IMR-90 (cell line): ENCODE measurements around the gene BHLHA15. TPM values are rescaled to one million over a fixed set of nuclear protein-coding genes. Genes with fewer than 3 reads are reported as not detected.

Source experiments
- ATAC-seq: fragments of 200-7000 bp; cut with Tn5 transposase; 2 replicates; pipeline ENCODE4 v1.9.1; 2020; ENCODE audit warnings: low read depth, mild to moderate bottlenecking, moderate library complexity
- BruUV-seq: library from RNA; stranded (reverse); fragments of 400-500 nt; replicated peaks from 2 replicates; lab custom pipeline; 2021; lab: Mats Ljungman, UMichigan
- CTCF ChIA-PET: fragments of 300-600 bp; formaldehyde crosslinking; extraction: SDS; loops from one replicate; lab custom pipeline; 2021; ENCODE audit warnings: antibody characterized with exemption; lab: Yijun Ruan, JAX
- POLR2A ChIA-PET: fragments of 300-600 bp; sonication (Branson Sonifier 250); formaldehyde crosslinking; loops from one replicate; lab custom pipeline; 2022; ENCODE audit warnings: antibody characterized with exemption; ENCODE audit not compliant: unreplicated experiment; lab: Charles Lee
- DNase-seq: peaks from one replicate; pipeline ENCODE4 v3.0.0; 2013
- H2AFZ ChIP-seq: replicated peaks from 2 replicates; pipeline ENCODE3; 2013; ENCODE audit warnings: low read length, mild to moderate bottlenecking; ENCODE audit not compliant: poor library complexity
- H2AK5ac ChIP-seq: 2 replicates; pipeline ENCODE4 v1.6.1; 2013; ENCODE audit warnings: low read depth, low read length, inconsistent platforms
- H2AK9ac ChIP-seq: replicated peaks from 2 replicates; pipeline ENCODE3; 2013; ENCODE audit warnings: mild to moderate bottlenecking, low read depth, low read length, moderate library complexity; ENCODE audit not compliant: poor library complexity
- H2BK120ac ChIP-seq: 2 replicates; pipeline ENCODE4 v1.6.1; 2013; ENCODE audit warnings: low read depth, low read length, inconsistent platforms
- H2BK15ac ChIP-seq: 3 replicates; pipeline ENCODE4 v1.6.1; 2013; ENCODE audit warnings: low read depth, low read length, inconsistent platforms
- H2BK20ac ChIP-seq: 2 replicates; pipeline ENCODE4 v1.6.1; 2013; ENCODE audit warnings: low read depth, mild to moderate bottlenecking, inconsistent platforms, low read length, moderate library complexity
- H2BK5ac ChIP-seq: 2 replicates; pipeline ENCODE4 v1.6.1; 2013; ENCODE audit warnings: mild to moderate bottlenecking, low read depth, low read length, inconsistent platforms; ENCODE audit not compliant: poor library complexity, severe bottlenecking
- H3K14ac ChIP-seq: replicated peaks from 2 replicates; pipeline ENCODE4 v1.6.1; 2013; ENCODE audit warnings: low read depth, low read length, inconsistent platforms
- H3K18ac ChIP-seq: 2 replicates; pipeline ENCODE4 v1.6.1; 2013; ENCODE audit warnings: low read depth, low read length, control low read depth
- H3K23ac ChIP-seq: 2 replicates; pipeline ENCODE4 v1.6.1; 2013; ENCODE audit warnings: low read depth, low read length, inconsistent platforms
- H3K27ac ChIP-seq: 2 replicates; pipeline ENCODE4 v1.5.1; 2013; ENCODE audit warnings: mild to moderate bottlenecking, control low read depth, low read length; ENCODE audit not compliant: insufficient read depth
- H3K27me3 ChIP-seq: 2 replicates; pipeline ENCODE4 v1.6.1; 2013; ENCODE audit warnings: low read length; ENCODE audit not compliant: control insufficient read depth, insufficient read depth
- H3K36me3 ChIP-seq: 2 replicates; pipeline ENCODE4 v1.6.1; 2013; ENCODE audit warnings: low read length, mixed read lengths; ENCODE audit not compliant: control insufficient read depth, insufficient read depth
- H3K4ac ChIP-seq: 2 replicates; pipeline ENCODE4 v1.6.1; 2013; ENCODE audit warnings: low read depth, low read length, inconsistent platforms
- H3K4me1 ChIP-seq: 2 replicates; pipeline ENCODE4 v1.6.1; 2013; ENCODE audit warnings: low read length, mixed read lengths; ENCODE audit not compliant: control insufficient read depth, insufficient read depth
- H3K4me2 ChIP-seq: 2 replicates; pipeline ENCODE4 v1.6.1; 2013; ENCODE audit warnings: low read depth, mild to moderate bottlenecking, control low read depth, low read length, moderate library complexity
- H3K4me3 ChIP-seq: 2 replicates; pipeline ENCODE4 v1.5.1; 2013; ENCODE audit warnings: low read depth, mild to moderate bottlenecking, control low read depth, low read length, moderate library complexity; ENCODE audit not compliant: insufficient read depth
- H3K56ac ChIP-seq: 2 replicates; pipeline ENCODE4 v1.6.1; 2013; ENCODE audit warnings: low read length, inconsistent platforms; ENCODE audit not compliant: insufficient read depth; ENCODE audit errors: extremely low read depth
- H3K79me1 ChIP-seq, 2 experiments: 2 replicates each; pipeline ENCODE4 v1.6.1; 2013; ENCODE audit warnings: low read length in 2 of 2, inconsistent platforms in 1 of 2, low read depth in 1 of 2
- H3K9ac ChIP-seq: 2 replicates; pipeline ENCODE4 v1.6.1; 2013; ENCODE audit warnings: low read depth, low read length, control low read depth
- H3K9me1 ChIP-seq: 2 replicates; pipeline ENCODE4 v1.6.1; 2013; ENCODE audit warnings: low read length, inconsistent platforms; ENCODE audit not compliant: insufficient read depth
- H3K9me3 ChIP-seq: 2 replicates; pipeline ENCODE4 v1.6.1; 2013; ENCODE audit warnings: low read length; ENCODE audit not compliant: control insufficient read depth, insufficient read depth
- H4K20me1 ChIP-seq: 2 replicates; pipeline ENCODE4 v1.6.1; 2013; ENCODE audit warnings: low read length, inconsistent platforms; ENCODE audit not compliant: insufficient read depth
- H4K5ac ChIP-seq: 2 replicates; pipeline ENCODE4 v1.6.1; 2013; ENCODE audit warnings: mild to moderate bottlenecking, low read depth, low read length, control low read depth
- H4K8ac ChIP-seq, 2 experiments: 2 replicates each; pipeline ENCODE4 v1.6.1; 2013; ENCODE audit warnings: low read depth in 2 of 2, low read length in 2 of 2, control low read depth in 1 of 2, inconsistent platforms in 1 of 2
- H4K91ac ChIP-seq: 2 replicates; pipeline ENCODE4 v1.6.1; 2013; ENCODE audit warnings: low read depth, low read length, inconsistent platforms; ENCODE audit not compliant: insufficient read depth
- BHLHE40 ChIP-seq: fragments of 150-350 bp; IDR thresholded peaks from 2 replicates; pipeline ENCODE4 v1.6.1; 2016; ENCODE audit warnings: mild to moderate bottlenecking, low read depth, low read length
- CEBPB ChIP-seq: IDR thresholded peaks from 2 replicates; pipeline ENCODE4 v1.6.1; 2012; ENCODE audit warnings: low read depth, low read length, improper control_type of control experiment
- FOS ChIP-seq: fragments of 150-350 bp; IDR thresholded peaks from 2 replicates; pipeline ENCODE4 v1.6.1; 2016; ENCODE audit warnings: low read depth, low read length
- MAFK ChIP-seq: IDR thresholded peaks from 2 replicates; pipeline ENCODE4 v1.6.1; 2012; ENCODE audit warnings: low read depth, low read length, improper control_type of control experiment
- MXI1 ChIP-seq: IDR thresholded peaks from 2 replicates; pipeline ENCODE4 v1.6.1; 2012; ENCODE audit warnings: low read depth, mild to moderate bottlenecking, low read length, moderate library complexity, borderline replicate concordance
- NFE2L2 ChIP-seq: fragments of 150-350 bp; IDR thresholded peaks from 2 replicates; pipeline ENCODE4 v1.6.1; 2016; ENCODE audit warnings: low read depth, mild to moderate bottlenecking, low read length
- POLR2A ChIP-seq: IDR thresholded peaks from 2 replicates; pipeline ENCODE4 v1.6.1; 2012; ENCODE audit warnings: mild to moderate bottlenecking, low read depth, low read length
- RAD21 ChIP-seq: IDR thresholded peaks from 2 replicates; pipeline ENCODE4 v1.6.1; 2012; ENCODE audit warnings: low read length, improper control_type of control experiment
- RCOR1 ChIP-seq: IDR thresholded peaks from 2 replicates; pipeline ENCODE4 v1.6.1; 2012; ENCODE audit warnings: mild to moderate bottlenecking, low read length, improper control_type of control experiment; ENCODE audit not compliant: insufficient replicate concordance
- RFX5 ChIP-seq: IDR thresholded peaks from 2 replicates; pipeline ENCODE4 v1.8.0; 2012; ENCODE audit warnings: low read depth, mild to moderate bottlenecking, low read length, moderate library complexity
- SMC3 ChIP-seq: fragments of 150-350 bp; IDR thresholded peaks from 2 replicates; pipeline ENCODE4 v1.6.1; 2016; ENCODE audit warnings: low read depth, mild to moderate bottlenecking, antibody characterized with exemption, low read length, moderate library complexity
- WGBS, 2 experiments: methylation state at CpG; one replicate each; pipeline versions ENCODE4 v1.1.5 to v1.1.7; 2013; ENCODE audit warnings: missing lambda C conversion rate in 2 of 2; ENCODE audit not compliant: insufficient read length in 1 of 2; ENCODE audit errors: extremely low coverage in 2 of 2; 5-methylcytosine and 5-hydroxymethylcytosine counted together
- dilution Hi-C: fragments of 300-500 bp; cut with HindIII; formaldehyde crosslinking; loops from one replicate; pipeline ENCODE4 v1.14.3; 2018; ENCODE audit warnings: low sequenced_read_pairs; ENCODE audit not compliant: unreplicated experiment
- in situ Hi-C: fragments of 300-500 bp; cut with MboI; formaldehyde crosslinking; loops from 3 replicates; pipeline ENCODE4 v1.14.3; 2019; ENCODE audit warnings: low sequenced_read_pairs, inconsistent platforms, mixed read lengths
- intact Hi-C: fragments of 100-400 bp; cut with micrococcal nuclease; formaldehyde crosslinking; loops from 2 replicates; pipeline ENCODE4 v1.10.0; 2022
- polyA plus RNA-seq, 3 experiments: library from polyadenylated mRNA; depleted of rRNA; stranded (reverse); fragments of >200 nt; gene quantifications; 2 replicates each; pipeline ENCODE4 v1.2.3, GENCODE V29; 2012; ENCODE audit warnings: low replicate concordance in 1 of 3
- total RNA-seq: library from RNA; depleted of rRNA; stranded (reverse); fragments of >200 nt; gene quantifications from 2 replicates; pipeline ENCODE4 v1.2.3, GENCODE V29; 2012

The BHLHA15 gene
- total and polyA plus RNA-seq, 2 of the 4 experiments (the other 2 are of a cell fraction) = not detected

DNA sequence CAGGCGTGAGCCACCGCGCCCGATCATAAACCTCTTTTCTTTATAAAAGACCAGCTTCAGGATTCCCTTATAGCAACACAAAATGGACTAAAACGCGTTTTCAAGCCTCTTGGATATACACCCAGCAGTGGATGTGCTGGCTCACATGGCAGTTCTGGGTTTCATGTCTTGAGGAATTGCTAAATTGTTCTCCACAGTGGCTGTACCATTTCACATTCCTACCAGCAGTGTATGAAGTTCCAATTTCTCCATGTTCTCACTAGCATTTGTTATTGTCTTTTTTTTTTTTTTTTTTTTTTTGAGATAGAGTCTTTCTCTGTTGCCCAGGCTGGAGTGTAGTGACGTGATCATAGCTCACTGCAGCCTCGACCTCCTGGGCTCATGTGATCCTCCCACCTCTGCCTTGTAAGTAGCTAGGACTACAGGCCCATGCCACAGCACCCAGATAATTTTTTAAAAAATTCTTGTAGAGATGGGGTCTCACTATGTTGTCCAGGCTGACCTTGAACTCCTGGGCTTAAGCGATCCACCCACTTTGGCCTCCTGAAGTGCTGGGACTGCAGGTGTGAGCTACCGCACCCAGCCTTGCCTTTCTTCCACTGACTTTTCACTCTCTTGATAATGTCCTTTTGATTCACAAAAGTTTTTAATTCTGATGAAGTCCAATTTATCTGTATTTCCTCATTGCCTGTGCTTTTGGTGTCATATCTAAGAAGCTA, 23.3 kb downstream of the BHLHA15 start:
- no peak for ATAC-seq
- no TSS peak for BruUV-seq

More for the DNA sequence above, 23.3 kb downstream of the BHLHA15 start:
- H2BK120ac ChIP-seq = no peak overlapping the region
- in situ Hi-C loops = loop anchor here (10.0 kb wide), 1 partner anchor 210 kb away; no protein-coding TSS in a partner anchor
- H3K4me2 ChIP-seq = no peak overlapping the region
- no peak overlapping the region for H3K23ac ChIP-seq
- intact Hi-C loops = no loop called here
- no peak overlapping the region for H3K27ac ChIP-seq
- H3K9ac ChIP-seq = no peak overlapping the region
- no peak overlapping the region for H4K5ac ChIP-seq
- ChIA-PET CTCF (interaction anchor here (0.6 kb wide), 1 partner anchor 377 kb away, joined by 3 read pairs; no protein-coding TSS in a partner anchor), POLR2A (no interaction called here)
- no peaks in the 10 kb centered on the region for H3K27me3 ChIP-seq
- H2AK9ac ChIP-seq = no peak overlapping the region
- peaks cover 29% of the 10 kb centered on the region; the same call in 1 of the 2 replicates for H3K36me3 ChIP-seq
- no peak overlapping the region for H3K4ac ChIP-seq
- H4K91ac ChIP-seq = no peak overlapping the region
- no peak overlapping the region for H2AFZ ChIP-seq
- H3K14ac ChIP-seq = no peak overlapping the region
- H3K4me3 ChIP-seq = no peak overlapping the region
- H3K9me3 ChIP-seq = no peaks in the 10 kb centered on the region
- H3K4me1 ChIP-seq = no peaks in the 10 kb centered on the region
- peaks cover 4% of the 10 kb centered on the region; the same call in 1 of the 2 replicates for H3K9me1 ChIP-seq
- no peak overlapping the region for H2AK5ac ChIP-seq
- H2BK20ac ChIP-seq = no peak overlapping the region
- no CpG with 5 or more reads among the region's 10 CpGs for WGBS, 2 experiments
- no peaks in the 10 kb centered on the region for H3K79me1 ChIP-seq
- no peak overlapping the region for H4K8ac ChIP-seq
- dilution Hi-C loops = no loop called here
- H3K18ac ChIP-seq = no peak overlapping the region
- no peak overlapping the region for H2BK15ac ChIP-seq
- H2BK5ac ChIP-seq = no peak overlapping the region
- no peaks in the 10 kb centered on the region for H4K20me1 ChIP-seq
- no peak for TF ChIP-seq BHLHE40
- TF ChIP-seq NFE2L2 = no peak
- no peak for TF ChIP-seq RAD21
- no peak for TF ChIP-seq MAFK
- TF ChIP-seq MXI1 = no peak
- no peak for TF ChIP-seq RFX5
- no peak for TF ChIP-seq POLR2A
- no peak for TF ChIP-seq SMC3
- no peak for TF ChIP-seq CEBPB
- no peak for TF ChIP-seq RCOR1
- TF ChIP-seq FOS = no peak
- peak; percentile 12 for DNase-seq
- no peak overlapping the region for H3K56ac ChIP-seq
